ENCODE data around the gene PRND. TPM values are rescaled to one million over a fixed set of nuclear protein-coding genes. Genes with fewer than 3 reads are reported as not detected.
"Not testable (repeated sequence)": the region's sequence is repeated elsewhere in the genome, so short reads cannot be mapped to it uniquely, and the experiment has no call there.

The PRND gene
- total and polyA plus RNA-seq, 9 donors, result 31.6 to 46.4 (median 45.0) TPM

DNA sequence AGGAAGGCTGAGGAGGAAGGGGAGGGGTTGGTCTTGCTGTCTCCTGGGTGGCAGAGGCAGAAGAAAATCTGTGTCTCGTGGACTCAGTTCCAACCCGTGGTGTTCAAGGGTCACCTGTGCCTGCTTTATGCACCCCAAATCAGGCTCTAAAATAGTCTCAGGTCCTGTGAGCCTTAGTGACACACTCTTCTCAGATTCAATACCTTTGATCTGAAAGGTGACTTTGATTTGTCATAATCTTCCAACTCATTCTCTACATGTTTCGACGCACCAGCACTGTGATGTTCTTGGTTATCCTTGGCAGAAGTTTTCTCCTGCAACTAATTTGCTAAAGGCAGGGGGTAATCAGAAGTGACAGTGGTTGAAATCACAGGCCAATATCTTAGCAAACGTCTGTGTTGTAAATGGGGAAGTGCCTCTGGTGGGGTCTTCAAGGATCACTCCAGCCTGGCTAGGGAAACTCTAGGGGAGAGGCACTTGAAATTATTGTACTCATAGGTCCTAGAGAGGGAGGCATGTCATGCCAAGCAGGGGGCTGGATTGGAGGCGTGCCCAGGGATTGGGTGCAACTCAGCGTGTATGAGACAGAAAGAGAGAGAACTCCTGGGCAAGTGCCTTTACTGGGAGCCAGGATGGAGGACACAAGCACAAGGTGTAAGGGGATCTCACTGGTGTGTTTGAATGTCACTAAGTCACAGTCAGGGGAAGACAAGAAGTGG, 19.0 kb upstream of the PRND start:
- Histone ChIP-seq H3K36me3 (ENCODE audit: control insufficient read depth, insufficient read depth, low read length) (peaks cover 14% of the 10 kb centered on the region), H3K4me1 (ENCODE audit: control insufficient read depth, insufficient read depth, low read length) (peaks cover 8% of the 10 kb centered on the region), H3K27me3 (ENCODE audit: control insufficient read depth, insufficient read depth, low read length) (no peaks in the 10 kb centered on the region), H3K4me3 (ENCODE audit: low read length) (no peak overlapping the region), H3K9me3 (replicated peaks; ENCODE audit: control insufficient read depth, low read depth, low read length) (no peaks in the 10 kb centered on the region), H3K27ac (ENCODE audit: low read length) (no peak overlapping the region)
- no peak for DNase-seq
- 71% methylated on average over 5 of the region's 7 CpGs for WGBS (ENCODE audit: insufficient coverage)

DNA sequence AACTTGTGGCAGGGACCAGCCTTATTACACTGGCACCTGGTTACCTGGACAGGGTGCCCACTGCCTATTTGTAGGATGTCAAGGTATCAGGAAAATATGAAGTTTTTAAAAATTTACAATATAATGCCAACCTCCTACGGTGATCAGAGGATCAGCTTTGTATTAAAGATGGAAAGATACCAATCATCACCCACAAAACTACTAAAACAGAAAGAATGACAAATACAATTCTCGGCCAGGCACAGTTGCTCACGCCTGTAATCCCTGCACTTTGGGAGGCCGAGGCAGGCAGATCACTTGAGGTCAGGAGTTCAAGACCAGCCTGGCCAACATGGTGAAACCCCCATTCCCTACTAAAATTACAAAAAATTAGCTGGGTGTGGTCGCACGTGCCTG, 18.4 kb upstream of the PRND start:
- 70% methylated on average over 4 of the region's 6 CpGs for WGBS (ENCODE audit: insufficient coverage)
- no peak for DNase-seq
- no peak overlapping the region for H3K27ac ChIP-seq (ENCODE audit: low read length)
- no peak overlapping the region for H3K4me3 ChIP-seq (ENCODE audit: low read length)
- peaks cover 14% of the 10 kb centered on the region for H3K36me3 ChIP-seq (ENCODE audit: control insufficient read depth, insufficient read depth, low read length)
- H3K27me3 ChIP-seq (ENCODE audit: control insufficient read depth, insufficient read depth, low read length), result no peaks in the 10 kb centered on the region
- H3K9me3 ChIP-seq (replicated peaks; ENCODE audit: control insufficient read depth, low read depth, low read length), result no peaks in the 10 kb centered on the region
- peaks cover 8% of the 10 kb centered on the region for H3K4me1 ChIP-seq (ENCODE audit: control insufficient read depth, insufficient read depth, low read length)

DNA sequence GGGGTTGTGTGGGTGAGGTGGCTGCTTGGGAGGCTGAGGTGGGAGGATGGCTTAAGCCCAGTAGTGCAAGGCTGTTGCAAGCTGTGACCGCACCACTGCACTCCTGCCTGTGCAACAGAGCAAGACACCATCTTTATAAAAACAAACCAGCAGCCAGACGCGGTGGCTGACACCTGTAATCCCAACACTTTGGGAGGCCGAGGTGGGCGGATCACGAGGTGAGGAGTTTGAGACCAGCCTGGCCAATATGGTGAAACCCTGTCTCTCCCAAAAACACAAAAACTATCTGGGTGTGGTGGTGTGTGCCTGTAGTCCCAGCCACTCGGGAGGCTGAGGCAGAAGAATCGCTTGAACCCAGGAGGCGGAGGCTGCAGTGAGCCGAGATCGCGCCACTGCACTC, 14.8 kb upstream of the PRND start:
- H3K4me1 ChIP-seq (ENCODE audit: control insufficient read depth, insufficient read depth, low read length), result peaks cover 13% of the 10 kb centered on the region
- not testable (repeated sequence) for H3K4me3 ChIP-seq (ENCODE audit: low read length); H3K27ac ChIP-seq (ENCODE audit: low read length); DNase-seq; H3K27me3 ChIP-seq (ENCODE audit: control insufficient read depth, insufficient read depth, low read length); H3K36me3 ChIP-seq (ENCODE audit: control insufficient read depth, insufficient read depth, low read length); H3K9me3 ChIP-seq (replicated peaks; ENCODE audit: control insufficient read depth, low read depth, low read length)
- 86% methylated on average over 7 of the region's 12 CpGs for WGBS (ENCODE audit: insufficient coverage)

DNA sequence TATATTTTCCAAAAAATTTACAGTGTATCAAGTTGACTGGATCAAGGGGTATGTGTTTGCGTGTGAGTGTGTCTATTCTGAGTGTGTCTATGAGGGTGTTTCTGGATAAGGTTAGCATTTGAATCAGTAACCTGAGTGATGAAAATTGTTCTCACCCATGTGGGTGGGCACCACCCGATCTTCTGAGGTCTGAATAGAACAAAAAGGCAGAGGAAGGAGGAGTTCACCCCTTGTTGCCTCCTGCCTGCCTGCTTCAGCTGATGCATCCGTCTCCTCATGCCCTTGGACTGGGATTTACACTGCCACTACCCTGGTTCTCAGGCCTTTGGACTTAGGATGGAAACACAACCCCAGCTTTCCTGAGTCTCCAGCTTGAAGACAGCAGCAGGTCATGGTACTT, 13.7 kb upstream of the PRND start:
- DNase-seq, result no peak
- Histone ChIP-seq H3K9me3 (replicated peaks; ENCODE audit: control insufficient read depth, low read depth, low read length) (no peaks in the 10 kb centered on the region), H3K27me3 (ENCODE audit: control insufficient read depth, insufficient read depth, low read length) (no peaks in the 10 kb centered on the region), H3K36me3 (ENCODE audit: control insufficient read depth, insufficient read depth, low read length) (no peaks in the 10 kb centered on the region), H3K4me3 (ENCODE audit: low read length) (no peak overlapping the region), H3K27ac (ENCODE audit: low read length) (no peak overlapping the region), H3K4me1 (ENCODE audit: control insufficient read depth, insufficient read depth, low read length) (peaks cover 13% of the 10 kb centered on the region)
- 52% methylated on average over 3 of the region's 3 CpGs for WGBS (ENCODE audit: insufficient coverage)

DNA sequence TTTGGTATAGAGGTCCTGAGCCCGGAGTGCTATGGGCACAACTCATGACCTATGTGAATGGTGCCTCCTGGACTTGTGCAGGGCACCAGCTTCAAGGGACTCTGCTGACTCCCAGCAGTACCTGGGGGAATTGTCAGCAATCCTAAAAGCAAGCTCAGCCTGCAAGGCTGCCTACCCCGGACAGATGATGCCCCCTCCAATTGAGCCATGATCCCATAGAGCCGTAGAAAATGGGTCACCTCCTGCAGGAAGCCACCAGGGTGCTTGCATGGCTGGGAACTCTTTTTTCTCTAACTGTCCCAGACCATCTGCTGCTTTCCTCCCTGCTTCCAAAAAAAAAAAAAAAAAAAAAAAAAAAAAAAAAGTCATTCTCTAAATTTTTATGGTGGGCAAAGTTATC, 12.9 kb upstream of the PRND start:
- Histone ChIP-seq H3K27me3 (ENCODE audit: control insufficient read depth, insufficient read depth, low read length) (no peaks in the 10 kb centered on the region), H3K4me3 (ENCODE audit: low read length) (no peak overlapping the region), H3K9me3 (replicated peaks; ENCODE audit: control insufficient read depth, low read depth, low read length) (no peaks in the 10 kb centered on the region), H3K27ac (ENCODE audit: low read length) (no peak overlapping the region), H3K36me3 (ENCODE audit: control insufficient read depth, insufficient read depth, low read length) (no peaks in the 10 kb centered on the region), H3K4me1 (ENCODE audit: control insufficient read depth, insufficient read depth, low read length) (peaks cover 13% of the 10 kb centered on the region)
- no peak for DNase-seq
- WGBS (ENCODE audit: insufficient coverage), result 89% methylated on average over 3 of the region's 3 CpGs

DNA sequence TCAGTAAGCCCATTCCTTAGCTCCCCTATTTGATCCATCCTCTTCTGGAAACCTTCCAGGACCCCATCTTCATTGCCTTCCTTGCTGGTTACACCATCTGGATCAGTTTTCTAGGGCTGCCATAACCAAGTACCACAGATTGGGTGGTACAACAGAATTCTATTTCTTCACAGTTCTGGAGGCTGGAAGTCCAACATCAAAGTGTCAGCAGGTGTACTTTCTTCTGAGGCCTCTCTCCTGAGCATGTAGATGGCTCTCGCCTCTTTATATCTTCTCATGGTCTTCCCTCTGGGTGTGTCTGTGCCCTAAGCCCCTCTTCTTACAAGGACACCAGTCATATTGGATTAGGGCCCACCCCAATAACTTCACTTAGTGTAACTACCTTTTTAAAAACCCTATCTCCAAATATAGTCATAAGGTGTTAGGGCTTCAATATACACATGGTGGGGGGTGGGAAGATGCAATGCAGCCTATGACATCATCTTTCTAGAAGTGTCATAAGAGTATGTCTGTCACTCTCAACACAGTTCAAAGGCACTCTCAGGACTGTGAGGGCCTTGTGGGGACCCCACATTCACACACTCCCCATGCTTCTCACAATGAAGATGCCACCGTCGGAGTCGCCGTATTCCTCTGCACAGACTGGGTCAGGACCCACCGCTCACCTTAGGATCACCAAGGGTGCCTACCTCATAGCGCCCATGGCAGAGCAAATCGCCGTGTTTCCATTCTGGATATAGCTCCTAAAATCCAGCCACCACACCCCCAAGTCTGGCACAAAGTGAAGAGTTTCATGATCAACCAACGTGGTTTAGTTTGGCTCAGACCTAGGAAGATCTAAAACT, 12.2 kb upstream of the PRND start:
- 96% methylated on average over 8 of the region's 10 CpGs for WGBS (ENCODE audit: insufficient coverage)
- no peaks in the 10 kb centered on the region for H3K36me3 ChIP-seq (ENCODE audit: control insufficient read depth, insufficient read depth, low read length)
- no peak overlapping the region for H3K27ac ChIP-seq (ENCODE audit: low read length)
- peaks cover 7% of the 10 kb centered on the region for H3K4me1 ChIP-seq (ENCODE audit: control insufficient read depth, insufficient read depth, low read length)
- H3K4me3 ChIP-seq (ENCODE audit: low read length), result no peak overlapping the region
- DNase-seq, result no peak
- H3K9me3 ChIP-seq (replicated peaks; ENCODE audit: control insufficient read depth, low read depth, low read length), result no peaks in the 10 kb centered on the region
- no peaks in the 10 kb centered on the region for H3K27me3 ChIP-seq (ENCODE audit: control insufficient read depth, insufficient read depth, low read length)

DNA sequence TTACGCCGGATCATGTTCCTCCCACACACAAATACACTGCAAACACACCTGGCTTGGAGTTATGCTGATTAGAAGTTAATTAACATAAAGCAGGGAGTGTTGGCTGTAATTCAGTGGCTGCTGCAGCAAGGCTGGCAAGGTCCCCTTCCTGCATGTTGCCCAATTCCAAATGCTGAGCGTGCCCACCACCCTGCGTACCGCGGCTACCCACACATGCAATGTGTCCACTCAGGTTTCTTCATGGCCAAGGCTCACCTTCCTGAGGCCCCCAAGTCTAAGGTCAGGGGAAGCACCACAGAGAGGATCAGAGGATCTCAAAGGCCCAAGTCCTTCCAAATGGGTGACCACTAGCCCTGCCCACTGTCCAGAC, 11.6 kb upstream of the PRND start:
- Histone ChIP-seq H3K27ac (ENCODE audit: low read length) (no peak overlapping the region), H3K27me3 (ENCODE audit: control insufficient read depth, insufficient read depth, low read length) (peaks cover 2% of the 10 kb centered on the region), H3K4me1 (ENCODE audit: control insufficient read depth, insufficient read depth, low read length) (peaks cover 4% of the 10 kb centered on the region), H3K9me3 (replicated peaks; ENCODE audit: control insufficient read depth, low read depth, low read length) (no peaks in the 10 kb centered on the region), H3K4me3 (ENCODE audit: low read length) (no peak overlapping the region), H3K36me3 (ENCODE audit: control insufficient read depth, insufficient read depth, low read length) (no peaks in the 10 kb centered on the region)
- 100% methylated on average over 4 of the region's 6 CpGs for WGBS (ENCODE audit: insufficient coverage)
- DNase-seq, result no peak

DNA sequence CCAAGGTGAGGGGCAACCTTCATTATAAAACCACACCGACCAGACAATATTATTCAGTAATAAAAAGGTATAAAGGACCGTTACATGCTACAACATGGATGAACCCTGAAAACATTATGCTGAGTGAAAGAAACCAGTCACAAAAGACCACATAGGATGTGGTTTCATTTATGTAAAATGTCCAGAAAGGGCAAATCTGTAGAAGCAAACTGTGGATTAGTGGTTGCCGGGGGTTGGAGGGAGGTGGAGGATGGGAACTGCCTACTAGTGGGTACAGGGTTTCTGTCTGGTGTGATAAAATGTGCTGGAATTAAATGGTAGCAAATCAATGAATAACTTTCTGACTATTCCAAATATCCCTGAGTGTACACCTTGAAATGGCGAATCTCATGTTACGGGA, 10.2 kb upstream of the PRND start:
- no peak overlapping the region for H3K27ac ChIP-seq (ENCODE audit: low read length)
- no peaks in the 10 kb centered on the region for H3K36me3 ChIP-seq (ENCODE audit: control insufficient read depth, insufficient read depth, low read length)

DNA sequence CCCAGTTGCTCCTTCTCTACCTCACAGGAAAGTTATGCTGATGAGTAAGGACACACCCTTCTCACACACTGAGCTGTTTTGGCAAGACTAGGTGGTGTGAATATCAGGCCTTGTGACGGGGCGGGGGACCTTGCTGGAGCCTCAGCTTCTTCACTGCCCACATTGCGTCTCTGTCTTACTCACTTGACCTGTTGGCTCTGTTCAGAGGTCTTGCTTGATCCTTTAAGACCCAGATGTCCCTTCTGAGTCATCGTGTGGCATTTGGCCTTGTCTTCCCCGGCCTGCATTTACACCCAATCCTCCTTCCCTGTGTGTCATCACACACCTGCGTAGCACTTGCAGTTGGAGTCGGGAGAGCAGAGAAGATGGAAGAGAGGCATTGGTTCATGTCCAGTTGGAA, 8.3 kb upstream of the PRND start:
- H3K36me3 ChIP-seq (ENCODE audit: control insufficient read depth, insufficient read depth, low read length), result no peaks in the 10 kb centered on the region
- H3K27ac ChIP-seq (ENCODE audit: low read length), result no peak overlapping the region
- peaks cover 2% of the 10 kb centered on the region for H3K27me3 ChIP-seq (ENCODE audit: control insufficient read depth, insufficient read depth, low read length)
- DNase-seq, result no peak
- no peak overlapping the region for H3K4me3 ChIP-seq (ENCODE audit: low read length)
- H3K4me1 ChIP-seq (ENCODE audit: control insufficient read depth, insufficient read depth, low read length), result peaks cover 11% of the 10 kb centered on the region
- 94% methylated on average over 3 of the region's 7 CpGs for WGBS (ENCODE audit: insufficient coverage)
- no peaks in the 10 kb centered on the region for H3K9me3 ChIP-seq (replicated peaks; ENCODE audit: control insufficient read depth, low read depth, low read length)

More for the DNA sequence above, 10.2 kb upstream of the PRND start:
- Histone ChIP-seq H3K4me3 (ENCODE audit: low read length) (no peak overlapping the region), H3K9me3 (replicated peaks; ENCODE audit: control insufficient read depth, low read depth, low read length) (no peaks in the 10 kb centered on the region), H3K4me1 (ENCODE audit: control insufficient read depth, insufficient read depth, low read length) (peaks cover 4% of the 10 kb centered on the region), H3K27me3 (ENCODE audit: control insufficient read depth, insufficient read depth, low read length) (peaks cover 2% of the 10 kb centered on the region)
- DNase-seq, result no peak
- no CpG with 5 or more reads among the region's 5 CpGs for WGBS (ENCODE audit: insufficient coverage)

DNA sequence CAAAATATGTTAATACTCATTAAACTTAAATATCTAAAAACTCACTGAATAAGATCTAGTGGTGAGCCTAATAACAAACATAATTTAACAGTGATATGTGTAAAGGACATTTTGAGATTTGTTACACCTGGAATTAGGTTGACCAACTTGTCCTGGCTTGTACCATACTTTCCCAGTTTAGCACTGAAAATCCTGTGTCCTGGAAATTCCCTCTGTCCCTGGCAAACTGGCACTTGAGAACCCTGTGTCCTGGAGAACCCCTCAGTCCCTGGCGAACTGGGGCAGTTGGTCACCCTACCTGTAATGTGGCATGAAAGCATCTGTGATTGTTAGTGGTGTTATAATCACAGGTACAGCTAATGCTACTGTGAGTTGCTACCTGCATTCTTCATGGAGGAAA, 6.9 kb upstream of the PRND start:
- Histone ChIP-seq H3K4me1 (ENCODE audit: control insufficient read depth, insufficient read depth, low read length) (peaks cover 11% of the 10 kb centered on the region), H3K36me3 (ENCODE audit: control insufficient read depth, insufficient read depth, low read length) (no peaks in the 10 kb centered on the region), H3K27ac (ENCODE audit: low read length) (no peak overlapping the region), H3K27me3 (ENCODE audit: control insufficient read depth, insufficient read depth, low read length) (peaks cover 2% of the 10 kb centered on the region), H3K4me3 (ENCODE audit: low read length) (no peak overlapping the region), H3K9me3 (replicated peaks; ENCODE audit: control insufficient read depth, low read depth, low read length) (no peaks in the 10 kb centered on the region)
- DNase-seq, result no peak
- 80% methylated on average over 1 of the region's 1 CpG for WGBS (ENCODE audit: insufficient coverage)

All from muscle of leg (tissue), 11 donors.